K562 (cell line): ENCODE data around the gene FGF11. TPM values are rescaled to one million over a fixed set of nuclear protein-coding genes. Genes with fewer than 3 reads are reported as not detected.

ENCODE experiments used
- BCL6 ChIP-seq: fragments of 250-450 bp; sonication (Bioruptor Pico); IDR thresholded peaks from 2 replicates; pipeline ENCODE4 v1.4.0; 2020
- BCLAF1 ChIP-seq, 2 experiments: fragments of 450-650 bp in 1 of 2; IDR thresholded peaks; 2 replicates each; pipeline ENCODE4 v1.6.1; 2011 to 2017; ENCODE audit warnings: low read depth in 2 of 2, antibody characterized with exemption in 1 of 2, borderline replicate concordance in 1 of 2, low read length in 1 of 2, mild to moderate bottlenecking in 1 of 2, mixed read lengths in 1 of 2; ENCODE audit not compliant: control insufficient read depth in 1 of 2
- CBX1 ChIP-seq: sonication (generic); IDR thresholded peaks from 2 replicates; pipeline ENCODE4 v1.6.1; 2016; ENCODE audit warnings: antibody characterized with exemption, low read depth, mild to moderate bottlenecking
- CTCFL ChIP-seq: IDR thresholded peaks from 2 replicates; pipeline ENCODE4 v1.6.1; 2011; ENCODE audit warnings: borderline replicate concordance, low read depth, mild to moderate bottlenecking, moderate library complexity, low read length; ENCODE audit not compliant: insufficient read depth, poor library complexity, severe bottlenecking
- ELF4 ChIP-seq: fragments of 450-650 bp; formaldehyde crosslinking; IDR thresholded peaks from 2 replicates; pipeline ENCODE4 v1.4.0; 2022; ENCODE audit warnings: missing genetic modification characterization
- GTF2E2 ChIP-seq: fragments of 200-800 bp; sonication (Bioruptor generic); IDR thresholded peaks from 2 replicates; pipeline ENCODE4 v1.6.1; 2016; ENCODE audit warnings: missing genetic modification characterization, missing compliant biosample characterization
- KDM5B ChIP-seq: fragments of 200-600 bp; sonication (generic); IDR thresholded peaks from 2 replicates; pipeline ENCODE4 v1.6.1; 2012; ENCODE audit warnings: low read depth, mild to moderate bottlenecking, moderate library complexity, low read length, control low read depth, inconsistent platforms; ENCODE audit not compliant: insufficient replicate concordance
- MBD2 ChIP-seq: sonication (generic); IDR thresholded peaks from 2 replicates; pipeline ENCODE4 v1.6.1; 2016; ENCODE audit warnings: low read depth, borderline replicate concordance
- MCM7 ChIP-seq, 2 experiments: fragments of 450-650 bp; IDR thresholded peaks; 2 replicates each; pipeline ENCODE4 v1.6.1; 2016 to 2018
- MTA2 ChIP-seq: fragments of 450-650 bp; IDR thresholded peaks from 2 replicates; pipeline ENCODE4 v1.6.1; 2016; ENCODE audit warnings: low read depth
- NCOA6 ChIP-seq: fragments of 450-650 bp; IDR thresholded peaks from 2 replicates; pipeline ENCODE4 v1.6.1; 2017; ENCODE audit warnings: mild to moderate bottlenecking
- POLR2AphosphoS2 ChIP-seq: IDR thresholded peaks from 2 replicates; pipeline ENCODE4 v1.6.1; 2012; ENCODE audit warnings: low read length, improper control_type of control experiment
- POU5F1 ChIP-seq: fragments of 150-350 bp; IDR thresholded peaks from 2 replicates; pipeline ENCODE4 v1.6.1; 2014; ENCODE audit warnings: borderline replicate concordance, low read length, low read depth, mild to moderate bottlenecking; ENCODE audit not compliant: partially characterized antibody
- RBM14 ChIP-seq: fragments of 200-400 bp; formaldehyde crosslinking; IDR thresholded peaks from 2 replicates; pipeline ENCODE4 v1.6.1; 2018; ENCODE audit warnings: low read depth, mild to moderate bottlenecking, low read length, moderate library complexity, borderline replicate concordance; ENCODE audit not compliant: insufficient read depth
- RBM22 ChIP-seq: fragments of 200-400 bp; formaldehyde crosslinking; IDR thresholded peaks from 2 replicates; pipeline ENCODE4 v1.6.1; 2018; ENCODE audit warnings: low read length, low read depth; ENCODE audit not compliant: poor library complexity, severe bottlenecking
- ZNF3 ChIP-seq: fragments of 250-450 bp; sonication (Bioruptor Pico); IDR thresholded peaks from 2 replicates; pipeline ENCODE4 v1.5.0; 2021; ENCODE audit warnings: mild to moderate bottlenecking, moderate library complexity
- ZNF696 ChIP-seq: fragments of 250-450 bp; sonication (Bioruptor Pico); conservative IDR thresholded peaks from 2 replicates; pipeline ENCODE4 v1.4.0; 2020; ENCODE audit warnings: mild to moderate bottlenecking, moderate library complexity
- ZNF707 ChIP-seq: fragments of 250-450 bp; sonication (Bioruptor Pico); conservative IDR thresholded peaks from 2 replicates; pipeline ENCODE4 v1.8.0; 2022; ENCODE audit warnings: inconsistent platforms, mild to moderate bottlenecking, moderate library complexity
- ZZZ3 ChIP-seq: fragments of 450-650 bp; IDR thresholded peaks from 2 replicates; pipeline ENCODE4 v1.6.1; 2016; ENCODE audit warnings: antibody characterized with exemption, mild to moderate bottlenecking, moderate library complexity
- polyA plus RNA-seq, 8 experiments: library from polyadenylated mRNA; depleted of rRNA in 4 of 8; stranded (reverse) in 5 of 8; unstranded in 3 of 8; fragments of >200 nt; fragmentation: Nextera tagmentation in 2 of 8; fragmentation: Illumina TruSeq in 1 of 8; extraction: Ambion mirVana in 2 of 8; extraction: Trizol in 1 of 8; gene quantifications; 2 replicates each; pipeline versions ENCODE4 v1.2.1 to v1.2.3, GENCODE V29; 2011 to 2014; ENCODE audit warnings: inconsistent platforms in 1 of 8, missing spikeins in 1 of 8
- total RNA-seq, 7 experiments: library from RNA; depleted of rRNA in 6 of 7; stranded (reverse); fragments of >200 nt in 6 of 7; fragmentation: Illumina TruSeq in 2 of 7; extraction: Trizol in 2 of 7; gene quantifications; 2 replicates each; pipeline versions ENCODE4 v1.2.1 to v1.2.3, GENCODE V29; 2011 to 2021; ENCODE audit warnings: low replicate concordance in 1 of 7
- TF ChIP-seq, protein P1 (sequence below): fragments of 250-450 bp; sonication (Bioruptor Pico); IDR thresholded peaks from 2 replicates; pipeline ENCODE4 v1.4.0; 2020; ENCODE audit warnings: mild to moderate bottlenecking, moderate library complexity

The FGF11 gene
- total and polyA plus RNA-seq, 9 of the 15 experiments (the other 6 are each of a cell fraction or from before 2014, with no cell fraction given), result 1.2 to 7.5 (median 3.0) TPM

DNA sequence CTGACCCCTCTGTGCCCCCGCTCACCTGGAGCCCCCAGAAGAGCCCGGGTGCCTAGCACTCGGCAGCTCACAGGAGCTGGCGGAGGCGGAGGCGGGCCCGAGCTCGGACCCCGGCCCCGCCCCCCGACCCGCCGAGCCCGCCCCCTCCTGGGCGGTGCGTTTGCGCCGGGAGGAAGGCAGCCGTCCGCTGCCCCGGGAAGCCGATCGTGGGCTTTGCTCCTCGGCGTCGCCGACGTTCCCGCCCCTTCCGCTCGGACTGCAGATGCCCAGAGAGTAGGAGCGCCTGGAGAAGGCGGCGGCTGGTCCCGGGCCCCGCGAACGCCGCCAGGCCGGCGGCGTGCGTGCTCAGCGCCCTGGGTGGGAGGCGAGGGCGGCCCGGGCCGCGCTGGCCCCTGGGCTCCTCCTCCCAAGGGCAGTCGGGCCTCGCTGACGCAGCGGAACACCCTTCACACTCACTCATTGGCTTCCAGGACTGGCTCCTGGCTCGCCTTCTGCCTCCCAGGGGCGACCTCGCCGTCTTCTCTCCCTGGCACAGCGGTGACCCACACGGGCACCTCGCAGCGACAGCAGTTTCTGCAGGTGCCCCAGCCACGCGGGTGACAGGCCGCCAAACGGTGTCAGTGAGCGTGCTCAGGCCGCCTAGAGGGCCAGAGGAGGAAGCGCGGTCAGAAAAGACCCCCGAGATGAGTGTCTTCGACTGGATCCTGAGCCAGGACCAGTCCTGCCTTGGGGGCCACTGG, 44.7 kb upstream of the FGF11 start, which contains the start of gene PLSCR3 (continued):
- TF ChIP-seq CTCFL, result peak; percentile 64
- TF ChIP-seq, protein P1, sequence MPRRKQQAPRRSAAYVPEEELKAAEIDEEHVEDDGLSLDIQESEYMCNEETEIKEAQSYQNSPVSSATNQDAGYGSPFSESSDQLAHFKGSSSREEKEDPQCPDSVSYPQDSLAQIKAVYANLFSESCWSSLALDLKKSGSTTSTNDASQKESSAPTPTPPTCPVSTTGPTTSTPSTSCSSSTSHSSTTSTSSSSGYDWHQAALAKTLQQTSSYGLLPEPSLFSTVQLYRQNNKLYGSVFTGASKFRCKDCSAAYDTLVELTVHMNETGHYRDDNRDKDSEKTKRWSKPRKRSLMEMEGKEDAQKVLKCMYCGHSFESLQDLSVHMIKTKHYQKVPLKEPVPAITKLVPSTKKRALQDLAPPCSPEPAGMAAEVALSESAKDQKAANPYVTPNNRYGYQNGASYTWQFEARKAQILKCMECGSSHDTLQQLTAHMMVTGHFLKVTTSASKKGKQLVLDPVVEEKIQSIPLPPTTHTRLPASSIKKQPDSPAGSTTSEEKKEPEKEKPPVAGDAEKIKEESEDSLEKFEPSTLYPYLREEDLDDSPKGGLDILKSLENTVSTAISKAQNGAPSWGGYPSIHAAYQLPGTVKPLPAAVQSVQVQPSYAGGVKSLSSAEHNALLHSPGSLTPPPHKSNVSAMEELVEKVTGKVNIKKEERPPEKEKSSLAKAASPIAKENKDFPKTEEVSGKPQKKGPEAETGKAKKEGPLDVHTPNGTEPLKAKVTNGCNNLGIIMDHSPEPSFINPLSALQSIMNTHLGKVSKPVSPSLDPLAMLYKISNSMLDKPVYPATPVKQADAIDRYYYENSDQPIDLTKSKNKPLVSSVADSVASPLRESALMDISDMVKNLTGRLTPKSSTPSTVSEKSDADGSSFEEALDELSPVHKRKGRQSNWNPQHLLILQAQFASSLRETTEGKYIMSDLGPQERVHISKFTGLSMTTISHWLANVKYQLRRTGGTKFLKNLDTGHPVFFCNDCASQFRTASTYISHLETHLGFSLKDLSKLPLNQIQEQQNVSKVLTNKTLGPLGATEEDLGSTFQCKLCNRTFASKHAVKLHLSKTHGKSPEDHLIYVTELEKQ (CRISPR knock-in tag), result no peak
- no peak for TF ChIP-seq BCL6
- no peak for TF ChIP-seq MCM7 (IDR thresholded peaks at IDR 0.05)
- TF ChIP-seq RBM22, result no peak
- TF ChIP-seq POU5F1, result no peak
- no peak for TF ChIP-seq ELF4 (CRISPR knock-in tag)
- TF ChIP-seq MTA2, result no peak
- no peak for TF ChIP-seq ZNF696 (CRISPR knock-in tag)
- peak; percentile 47; the same call in 1 of the 2 replicates for TF ChIP-seq CBX1
- no peak for TF ChIP-seq GTF2E2 (tag)
- TF ChIP-seq KDM5B, result peak; percentile 60
- TF ChIP-seq ZZZ3, result no peak
- TF ChIP-seq MBD2, result no peak
- TF ChIP-seq NCOA6, result no peak
- no peak for TF ChIP-seq ZNF707
- TF ChIP-seq POLR2AphosphoS2, result no peak
- TF ChIP-seq BCLAF1 (IDR thresholded peaks at IDR 0.05; ENCODE audit: borderline replicate concordance in 1 of 2, control insufficient read depth in 1 of 2, low read depth in 2 of 2, low read length in 1 of 2), result no peak
- no peak for TF ChIP-seq ZNF3 (CRISPR knock-in tag)
- TF ChIP-seq RBM14, result no peak
